Endothelial cell of umbilical vein (primary cell): ENCODE measurements around the gene BCAS3. TPM values are rescaled to one million over a fixed set of nuclear protein-coding genes. Genes with fewer than 3 reads are reported as not detected.

Source experiments
- BruUV-seq: library from RNA; stranded (reverse); fragments of 400-500 nt; replicated peaks from 2 replicates; lab custom pipeline; 2021; lab: Mats Ljungman, UMichigan
- CTCF ChIA-PET: fragments of 300-600, 350-600 bp; sonication (Branson Sonifier 250); formaldehyde crosslinking; loops from one replicate; lab custom pipeline; 2021; ENCODE audit warnings: antibody characterized with exemption, inconsistent platforms; lab: Charles Lee
- POLR2A ChIA-PET: fragments of 300-600, 350-600 bp; sonication (Branson Sonifier 250); formaldehyde crosslinking; loops from one replicate; lab custom pipeline; 2021; ENCODE audit warnings: antibody characterized with exemption, inconsistent platforms; lab: Charles Lee
- DNase-seq: peaks from one replicate; pipeline ENCODE4 v3.0.0-alpha.2; 2011; ENCODE audit warnings: low read depth, low spot score
- FAIRE-seq: peaks from 2 replicates; lab custom pipeline; 2011; peaks lifted over from hg19 to GRCh38; lab: Jason Lieb, UNC
- H2AFZ ChIP-seq: 2 replicates; pipeline ENCODE4 v1.6.0; 2012; ENCODE audit warnings: low read depth, low read length, control low read depth, inconsistent platforms
- H3K27ac ChIP-seq: 2 replicates; pipeline ENCODE4 v1.5.1; 2011; ENCODE audit warnings: low read depth, mild to moderate bottlenecking, control low read depth, low read length, moderate library complexity; ENCODE audit not compliant: insufficient read depth
- H3K27me3 ChIP-seq, 2 experiments: 2 replicates each; pipeline versions ENCODE4 v1.6.0 to v1.6.1; 2011; ENCODE audit warnings: low read length in 2 of 2, mixed read lengths in 1 of 2; ENCODE audit not compliant: control insufficient read depth in 2 of 2, insufficient read depth in 2 of 2
- H3K36me3 ChIP-seq, 2 experiments: 2 replicates in 1 of 2; 3 replicates in 1 of 2; pipeline ENCODE4 v1.5.1; 2011; ENCODE audit warnings: low read length in 2 of 2, mild to moderate bottlenecking in 1 of 2, moderate library complexity in 1 of 2; ENCODE audit not compliant: control insufficient read depth in 2 of 2, insufficient read depth in 2 of 2; ENCODE audit errors: extremely low read depth in 1 of 2
- H3K4me1 ChIP-seq: 3 replicates; pipeline ENCODE4 v1.5.1; 2011; ENCODE audit warnings: mild to moderate bottlenecking, low read length; ENCODE audit not compliant: control insufficient read depth, insufficient read depth; ENCODE audit errors: extremely low read depth
- H3K4me2 ChIP-seq: 2 replicates; pipeline ENCODE4 v1.6.1; 2011; ENCODE audit warnings: low read length, control low read depth, mixed read lengths; ENCODE audit not compliant: insufficient read depth
- H3K4me3 ChIP-seq, 3 experiments: fragments of 200-600 bp in 1 of 3; sonication (generic), shearing (Covaris generic) in 1 of 3; replicated peaks in 1 of 3; 2 replicates each; pipeline ENCODE4 v1.5.1; 2011 to 2016; ENCODE audit warnings: control low read depth in 3 of 3, low read length in 3 of 3, mild to moderate bottlenecking in 2 of 3, inconsistent platforms in 1 of 3, low read depth in 1 of 3, moderate library complexity in 1 of 3; ENCODE audit not compliant: insufficient read depth in 1 of 3
- H3K79me2 ChIP-seq: 2 replicates; pipeline ENCODE4 v1.6.0; 2012; ENCODE audit warnings: low read length, inconsistent platforms; ENCODE audit not compliant: control insufficient read depth, insufficient read depth
- H3K9ac ChIP-seq: replicated peaks from 2 replicates; pipeline ENCODE3; 2011; ENCODE audit warnings: low read length, control low read depth; ENCODE audit not compliant: insufficient read depth; ENCODE audit errors: extremely low read depth
- H3K9me1 ChIP-seq: replicated peaks from 3 replicates; pipeline ENCODE4 v1.6.0; 2011; ENCODE audit warnings: mild to moderate bottlenecking, low read length; ENCODE audit not compliant: control insufficient read depth, insufficient read depth; ENCODE audit errors: extremely low read depth
- H3K9me3 ChIP-seq: replicated peaks from 2 replicates; pipeline ENCODE4 v1.5.1; 2012; ENCODE audit warnings: low read length, inconsistent platforms; ENCODE audit not compliant: control insufficient read depth, insufficient read depth
- H4K20me1 ChIP-seq: replicated peaks from 2 replicates; pipeline ENCODE3; 2011; ENCODE audit warnings: mild to moderate bottlenecking, low read length; ENCODE audit not compliant: control insufficient read depth, insufficient read depth; ENCODE audit errors: extremely low read depth
- FOS ChIP-seq: IDR thresholded peaks from 2 replicates; pipeline ENCODE4 v1.6.1; 2011; ENCODE audit warnings: mild to moderate bottlenecking, low read length, moderate library complexity, borderline replicate concordance; ENCODE audit not compliant: insufficient read depth
- POLR2AphosphoS5 ChIP-seq: IDR thresholded peaks from 2 replicates; pipeline ENCODE4 v1.6.1; 2012; ENCODE audit warnings: low read depth, mild to moderate bottlenecking, control low read depth, low read length, moderate library complexity; ENCODE audit not compliant: insufficient read depth
- dilution Hi-C: fragments of 300-500 bp; cut with MboI; formaldehyde crosslinking; loops from one replicate; pipeline ENCODE4 v1.15.0; 2019; ENCODE audit warnings: low sequenced_read_pairs; ENCODE audit not compliant: extremely low pct_ligation_motif_present
- intact Hi-C: fragments of 100-400 bp; cut with micrococcal nuclease; formaldehyde crosslinking; loops from one replicate; pipeline ENCODE4 v1.10.0; 2022
- polyA plus RNA-seq, 4 experiments: library from polyadenylated mRNA; depleted of rRNA in 3 of 4; stranded (reverse) in 3 of 4; unstranded in 1 of 4; fragments of >200 nt; gene quantifications; 2 replicates each; pipeline versions ENCODE4 v1.2.1 to v1.2.3, GENCODE V29; 2011 to 2012; ENCODE audit warnings: missing spikeins in 1 of 4
- total RNA-seq: library from RNA; stranded (reverse); gene quantifications from 2 replicates; pipeline ENCODE4 v1.2.3, GENCODE V29; 2021
- TF ChIP-seq, protein P1 (sequence below): IDR thresholded peaks from 2 replicates; pipeline ENCODE4 v1.6.1; 2011; ENCODE audit not compliant: insufficient read depth, insufficient read length

BCAS3 gene
- total and polyA plus RNA-seq, 2 donors (not counting 3 experiments of a cell fraction or from before 2014, with no cell fraction given), result 8.2 to 16.0 TPM

DNA sequence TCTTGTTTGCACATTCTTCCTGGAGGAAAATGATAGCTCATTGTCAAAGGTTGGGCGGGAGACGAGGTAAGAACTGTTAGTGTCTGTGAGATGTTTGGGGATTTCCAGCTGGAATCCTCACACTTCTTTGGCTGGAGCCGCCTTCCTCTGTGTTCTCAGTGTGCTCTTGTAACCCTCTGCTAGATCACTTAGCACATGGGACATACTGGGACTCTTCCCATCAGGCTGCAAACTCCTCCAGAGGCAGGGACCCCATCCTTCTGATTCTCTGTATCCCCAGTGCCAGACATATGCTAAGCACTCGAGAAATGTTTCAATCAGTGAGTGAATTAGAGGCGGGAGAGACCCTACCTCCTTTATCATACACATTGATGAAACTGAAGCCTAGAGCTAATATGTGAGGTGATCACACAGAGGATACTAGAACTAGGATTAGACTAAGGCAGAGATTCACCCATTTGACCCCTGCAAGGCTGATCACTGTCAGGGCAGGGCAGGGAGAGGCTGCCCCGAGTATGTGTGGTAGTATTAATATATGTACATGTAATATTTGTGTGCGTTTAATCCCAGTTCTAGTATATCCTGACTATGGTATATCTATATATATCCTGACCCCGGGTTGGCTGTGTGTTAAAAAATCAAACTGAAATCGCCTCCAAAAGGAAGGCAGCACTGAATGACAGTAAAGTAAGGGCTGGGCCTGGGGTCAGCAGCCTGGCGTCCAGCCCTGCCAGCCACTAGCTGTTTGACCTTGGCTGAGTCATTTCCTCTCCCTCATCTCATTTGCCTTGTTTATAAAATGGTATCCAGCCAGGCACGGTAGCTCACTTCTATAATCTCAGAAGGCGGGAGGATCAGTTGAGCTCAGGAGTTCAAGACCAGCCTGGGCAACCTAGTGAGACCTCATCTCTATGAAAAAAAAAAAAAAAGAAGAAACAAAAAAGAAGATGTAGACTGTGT, 646.5 kb downstream of the BCAS3 start:
- no peak overlapping the region for H3K27ac ChIP-seq
- POLR2A ChIA-PET, result no interaction called here
- no peak overlapping the region for H3K4me3 ChIP-seq
- no peak overlapping the region for H3K9ac ChIP-seq
- CTCF ChIA-PET, result interaction anchor here (0.7 to 1.8 kb wide), 3 partner anchors 11 to 35 kb away, joined by 3 to 4 read pairs (median 4); no protein-coding TSS in a partner anchor
- H3K9me3 ChIP-seq, result no peaks in the 10 kb centered on the region
- H3K4me1 ChIP-seq, result no peaks in the 10 kb centered on the region
- peak; percentile 82 for FAIRE-seq
- H3K9me1 ChIP-seq, result no peaks in the 10 kb centered on the region
- H3K79me2 ChIP-seq, result no peaks in the 10 kb centered on the region
- BruUV-seq, result no TSS peak
- peak; percentile 36 for TF ChIP-seq FOS
- TF ChIP-seq, protein P1, sequence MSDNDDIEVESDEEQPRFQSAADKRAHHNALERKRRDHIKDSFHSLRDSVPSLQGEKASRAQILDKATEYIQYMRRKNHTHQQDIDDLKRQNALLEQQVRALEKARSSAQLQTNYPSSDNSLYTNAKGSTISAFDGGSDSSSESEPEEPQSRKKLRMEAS, result no peak
- no peaks in the 10 kb centered on the region for H3K36me3 ChIP-seq
- no peak overlapping the region for H3K4me2 ChIP-seq
- intact Hi-C loops, result no loop called here
- no peaks in the 10 kb centered on the region for H3K27me3 ChIP-seq
- H4K20me1 ChIP-seq, result no peaks in the 10 kb centered on the region
- no peak overlapping the region for H2AFZ ChIP-seq
- dilution Hi-C loops, result no loop called here
- DNase-seq, result peak; percentile 29

- no peak overlapping the region for H3K9ac ChIP-seq
- H3K4me2 ChIP-seq, result no peak overlapping the region
- ChIA-PET CTCF (no interaction called here), POLR2A (no interaction called here)
- no peaks in the 10 kb centered on the region for H3K27me3 ChIP-seq
- no peaks in the 10 kb centered on the region for H3K36me3 ChIP-seq
- H2AFZ ChIP-seq, result no peak overlapping the region
- H3K9me1 ChIP-seq, result no peaks in the 10 kb centered on the region
- no peaks in the 10 kb centered on the region for H3K9me3 ChIP-seq
- intact Hi-C loops (no loop called here), dilution Hi-C loops (no loop called here)
- no TSS peak for BruUV-seq
- TF ChIP-seq POLR2AphosphoS5, result no peak
- TF ChIP-seq, protein P1, result no peak
- H3K27ac ChIP-seq, result no peak overlapping the region
- DNase-seq (no peak), FAIRE-seq (no peak)
- H3K4me3 ChIP-seq, result no peak overlapping the region
- no peaks in the 10 kb centered on the region for H3K4me1 ChIP-seq
- no peaks in the 10 kb centered on the region for H3K79me2 ChIP-seq
- H4K20me1 ChIP-seq, result no peaks in the 10 kb centered on the region
These were observed 647.3 kb downstream of the BCAS3 start for GRCh38 chr17:61324950-61325349.
